NOMO-1 (cell line): ENCODE results near the gene NAA80.
"Not testable (repeated sequence)": the region's sequence is repeated elsewhere in the genome, so short reads cannot be mapped to it uniquely, and the experiment has no call there.

Experiments used
- DNase-seq, 2 experiments: peaks; one replicate each; lab custom pipeline; 2025; ENCODE audit not compliant: unreplicated experiment in 2 of 2; lab: John Stamatoyannopoulos, UW

The NAA80 gene

DNA sequence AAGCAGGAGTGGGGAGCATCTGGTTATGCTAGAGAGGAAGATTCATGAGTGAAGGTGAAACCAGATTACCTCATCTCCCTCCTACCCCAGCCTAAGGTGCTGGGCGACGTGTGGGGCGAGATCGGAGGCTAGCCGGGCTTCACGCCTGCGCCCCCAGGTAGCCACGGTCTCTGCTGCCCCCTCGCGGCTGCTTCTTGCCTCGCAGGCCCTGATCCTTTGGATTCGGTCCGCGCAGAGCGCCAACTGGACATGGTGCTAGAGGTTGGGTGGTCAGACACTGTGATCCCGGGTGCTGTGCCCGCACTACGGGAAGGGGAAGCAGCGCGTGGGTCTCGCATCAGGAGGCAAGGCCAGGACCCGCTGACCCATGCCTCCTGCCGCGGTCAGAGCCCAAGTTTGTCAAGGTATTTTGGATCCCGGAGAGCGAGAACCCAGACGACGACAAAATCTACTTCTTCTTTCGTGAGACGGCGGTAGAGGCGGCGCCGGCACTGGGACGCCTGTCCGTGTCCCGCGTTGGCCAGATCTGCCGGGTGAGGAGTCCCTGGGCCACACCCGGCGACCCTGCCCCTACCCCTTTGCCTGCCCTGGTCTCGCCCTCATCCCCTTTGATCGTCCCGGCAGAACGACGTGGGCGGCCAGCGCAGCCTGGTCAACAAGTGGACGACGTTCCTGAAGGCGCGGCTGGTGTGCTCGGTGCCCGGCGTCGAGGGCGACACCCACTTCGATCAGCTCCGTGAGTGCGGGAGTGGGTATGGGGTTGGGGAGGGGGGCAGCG, 26.1 kb downstream of the NAA80 start:
- peak; percentile 77 to 84 for DNase-seq

DNA sequence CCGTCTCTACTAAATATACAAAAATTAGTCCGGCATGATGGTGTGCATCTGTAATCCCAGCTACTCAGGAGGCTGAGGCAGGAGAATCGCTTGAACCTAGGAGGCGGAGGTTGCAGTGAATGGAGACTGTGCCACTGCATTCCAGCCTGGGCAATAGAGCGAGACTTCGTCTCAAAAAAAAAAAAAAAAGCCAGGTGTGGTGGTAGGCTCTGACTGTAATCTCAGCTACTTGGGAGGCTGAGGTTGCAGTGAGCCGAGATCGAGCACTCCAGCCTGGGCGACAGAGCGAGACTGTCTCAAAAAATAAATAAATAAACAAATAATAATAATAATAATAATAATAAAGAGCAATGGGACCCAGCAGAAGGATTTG, 26.7 kb downstream of the NAA80 start:
- DNase-seq, result not testable (repeated sequence)

GRCh38 chr3:50271314-50271936, 27.8 kb downstream of the NAA80 start:
- no peak for DNase-seq

DNA sequence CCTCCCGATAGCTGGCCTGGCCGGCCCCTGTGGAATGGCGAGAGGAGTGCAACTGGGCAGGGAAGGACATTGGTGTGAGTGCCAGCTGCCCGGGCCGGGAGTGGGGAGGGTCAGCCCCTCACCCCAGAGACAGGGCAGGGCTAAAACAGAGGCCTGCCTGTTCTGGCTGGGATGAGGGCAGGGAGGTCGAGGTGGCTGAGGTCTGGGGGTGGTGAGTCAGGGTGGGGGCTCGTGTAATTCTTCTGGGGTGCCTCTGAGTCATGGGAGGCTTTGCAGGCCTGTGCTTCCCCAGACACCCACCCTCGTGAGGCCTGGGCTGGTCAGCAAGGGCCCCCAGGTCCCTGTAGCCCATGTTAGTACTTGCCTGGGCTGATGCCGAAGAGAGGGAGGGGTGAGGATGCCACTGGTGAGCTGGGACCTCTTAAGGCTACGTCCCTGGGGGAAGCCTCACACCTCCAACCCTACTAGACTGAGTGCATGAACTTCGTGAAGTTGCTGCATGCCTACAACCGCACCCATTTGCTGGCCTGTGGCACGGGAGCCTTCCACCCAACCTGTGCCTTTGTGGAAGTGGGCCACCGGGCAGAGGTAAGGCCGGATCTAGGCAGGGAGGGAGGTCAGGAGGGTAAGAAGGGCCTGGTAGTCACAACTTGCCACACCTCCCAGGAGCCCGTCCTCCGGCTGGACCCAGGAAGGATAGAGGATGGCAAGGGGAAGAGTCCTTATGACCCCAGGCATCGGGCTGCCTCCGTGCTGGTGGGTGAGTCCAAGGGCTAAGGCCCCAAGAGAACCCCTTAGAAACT, 28.6 kb downstream of the NAA80 start:
- DNase-seq, result no peak

- no peak for DNase-seq
Measured at GRCh38 chr3:50269977-50270413, 29.2 kb downstream of the NAA80 start.

DNA sequence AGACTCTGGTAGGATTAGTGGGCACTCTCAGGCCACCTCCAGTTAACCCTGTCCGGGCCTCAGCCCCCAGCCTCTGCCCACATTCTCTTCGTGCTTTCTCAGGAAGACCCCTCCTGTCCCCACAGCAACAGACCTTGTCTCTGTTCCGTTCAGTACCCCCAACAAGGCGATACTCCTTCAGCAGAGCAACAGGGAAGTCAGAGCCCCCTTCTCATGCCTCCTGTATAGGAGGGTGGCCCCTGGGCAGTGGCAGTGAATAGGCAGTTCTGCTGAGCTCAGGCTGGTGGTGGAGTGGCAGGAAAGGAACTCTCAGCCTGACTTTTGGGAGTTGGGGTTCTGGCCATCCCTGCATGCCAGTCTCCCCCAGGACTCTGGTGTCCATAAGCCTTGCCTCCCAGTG, 29.7 kb downstream of the NAA80 start:
- DNase-seq, result no peak

GRCh38 chr3:50268703-50269451, 30.3 kb downstream of the NAA80 start, which contains the start of gene SEMA3B:
SEMA3B (plus strand) TSS chr3:50269147; CDS start chr3:50269241, 94 bp downstream.
- no peak for DNase-seq

DNA sequence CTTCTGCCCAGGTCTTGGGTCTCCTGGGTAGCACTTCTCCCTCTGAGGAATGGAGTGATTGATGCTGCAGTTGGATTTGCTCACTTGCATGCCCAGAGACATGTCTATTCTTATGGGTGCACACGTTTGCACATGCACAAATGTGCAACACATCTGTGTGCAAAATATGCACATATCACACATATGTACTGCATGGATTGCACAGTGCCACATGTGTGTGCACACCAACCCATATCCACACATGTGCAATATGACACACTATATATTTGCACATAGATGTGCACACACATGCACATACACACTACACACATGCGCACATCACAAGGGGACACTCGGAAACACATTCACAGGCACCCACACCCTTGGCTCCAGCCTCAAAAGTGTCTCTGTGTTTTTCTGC, 30.9 kb downstream of the NAA80 start:
- DNase-seq, result no peak

DNA sequence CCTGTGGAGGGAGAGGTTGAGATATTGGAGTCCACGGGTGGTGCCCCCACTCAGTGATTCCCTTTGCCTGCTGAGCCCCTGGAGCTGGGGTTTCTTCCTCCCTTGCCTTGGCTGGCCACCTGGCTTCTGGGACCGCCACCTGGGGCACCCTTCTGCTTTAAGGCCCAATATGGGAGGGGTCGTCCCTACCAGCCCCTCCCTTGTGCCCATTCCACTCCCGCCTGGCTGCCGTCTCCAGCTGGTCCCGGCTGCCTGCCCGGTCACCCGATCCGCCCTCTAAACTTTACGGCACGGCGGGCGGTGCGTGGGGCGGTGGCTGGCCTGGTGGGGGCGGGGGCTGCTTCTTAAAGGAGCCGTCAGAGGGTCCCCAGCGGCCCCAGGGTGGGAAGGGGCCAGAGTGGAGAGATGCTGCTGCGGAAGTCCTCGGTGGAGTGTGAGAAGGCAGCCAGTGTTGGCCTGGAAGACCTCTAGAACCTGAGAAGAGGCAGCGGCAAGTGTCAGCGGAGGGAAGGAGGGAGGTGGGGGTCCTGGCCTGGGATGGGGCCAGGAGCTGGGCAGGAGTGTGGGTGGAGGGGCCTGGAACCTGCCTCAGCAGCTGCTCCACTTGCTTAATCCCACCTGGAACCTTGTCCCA, 31.8 kb downstream of the NAA80 start:
- no peak for DNase-seq

GRCh38 chr3:50266836-50267235, 32.4 kb downstream of the NAA80 start:
- DNase-seq, result no peak

DNA sequence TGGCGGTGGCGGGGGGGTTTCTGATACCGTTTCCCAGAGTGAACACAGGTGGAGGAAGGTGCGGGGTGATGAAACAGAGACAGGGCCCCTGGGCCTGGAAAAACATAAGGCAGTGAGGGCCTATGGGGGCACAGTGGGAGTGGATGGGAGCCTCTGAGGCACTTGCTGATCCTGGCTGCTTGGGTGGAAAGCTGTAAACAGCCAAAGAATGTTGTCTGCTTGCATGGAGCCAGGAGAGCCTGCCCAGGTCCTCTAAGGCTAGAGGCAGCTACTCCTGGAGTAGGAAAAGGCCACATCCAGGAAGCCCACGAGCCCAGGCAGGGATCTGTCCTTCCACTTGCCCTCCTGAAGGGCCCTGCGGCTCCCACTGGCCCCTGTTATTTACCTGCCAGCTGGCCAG, 33.2 kb downstream of the NAA80 start:
- DNase-seq, result no peak

GRCh38 chr3:50265571-50265970, 33.6 kb downstream of the NAA80 start:
- no peak for DNase-seq

DNA sequence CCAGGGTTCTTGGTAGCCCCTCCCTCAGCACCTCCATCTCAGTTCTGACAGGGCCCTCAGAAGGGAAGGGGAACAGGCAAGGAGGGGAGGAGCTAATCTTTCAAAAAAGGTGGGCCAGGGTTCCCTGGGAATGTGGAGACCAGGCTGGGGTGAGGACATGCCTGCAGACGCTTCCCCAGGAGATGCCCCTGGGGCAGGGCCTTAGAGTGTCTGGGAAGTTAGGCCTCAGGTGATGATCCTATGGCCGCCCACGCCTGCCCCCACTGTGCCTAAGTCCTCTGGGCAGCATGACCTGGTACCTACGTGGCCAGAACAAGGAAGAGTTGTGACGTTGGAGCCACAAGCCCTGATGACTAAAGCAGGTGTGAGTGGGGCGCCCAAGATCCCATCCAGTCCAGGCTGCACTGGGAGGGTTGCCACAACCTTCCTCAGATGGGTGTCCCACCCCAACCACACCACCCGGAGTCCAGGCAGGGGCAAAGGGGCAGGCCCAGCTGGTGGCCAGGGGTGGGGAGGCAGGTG, 34.2 kb downstream of the NAA80 start:
- DNase-seq, result no peak

GRCh38 chr3:50264383-50264963, 34.7 kb downstream of the NAA80 start:
- DNase-seq, result no peak

DNA sequence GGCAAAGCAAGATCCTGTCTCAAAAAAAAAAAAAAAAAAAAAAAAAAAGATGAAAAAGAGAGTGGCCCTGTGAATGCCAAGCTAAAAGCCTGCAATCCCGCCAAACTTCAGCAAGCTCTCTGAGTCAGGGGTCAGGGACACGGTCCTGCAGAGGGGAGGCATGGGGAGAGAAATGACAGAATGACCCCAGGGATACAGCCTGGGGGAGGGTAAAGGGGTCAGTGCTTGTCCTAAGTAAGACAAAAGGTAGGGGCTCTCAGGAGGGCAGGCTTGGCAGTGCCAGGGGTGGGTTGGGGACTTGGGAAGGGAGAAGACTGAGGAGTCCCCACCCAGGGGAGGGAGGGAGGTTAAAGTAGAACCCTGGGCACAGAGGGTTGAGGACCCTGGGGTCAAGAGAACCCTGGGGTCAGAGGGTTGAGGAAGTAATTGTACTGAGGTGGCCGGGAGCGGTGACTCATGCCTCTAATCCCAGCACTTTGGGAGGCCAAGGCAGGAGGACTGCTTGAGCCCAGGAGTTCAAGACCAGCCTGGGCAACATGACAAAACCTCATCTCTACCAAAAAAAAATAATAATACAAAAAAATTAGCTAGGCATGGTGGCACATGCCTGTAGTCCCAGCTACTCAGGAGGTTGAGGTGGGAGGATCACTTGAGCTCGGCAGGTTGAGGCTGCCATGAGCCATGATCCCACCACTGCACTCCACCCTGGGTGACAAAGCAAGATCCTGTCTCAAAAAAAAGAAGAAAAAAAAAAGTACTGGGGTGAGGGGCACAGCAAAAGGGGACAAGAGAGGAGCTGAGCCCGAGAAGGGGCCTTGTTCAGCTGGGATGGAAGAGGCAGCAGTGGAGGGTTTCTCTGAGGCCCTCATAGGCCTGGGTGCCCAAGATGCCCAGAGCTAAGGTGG, 35.5 kb downstream of the NAA80 start:
- DNase-seq, result no peak

DNA sequence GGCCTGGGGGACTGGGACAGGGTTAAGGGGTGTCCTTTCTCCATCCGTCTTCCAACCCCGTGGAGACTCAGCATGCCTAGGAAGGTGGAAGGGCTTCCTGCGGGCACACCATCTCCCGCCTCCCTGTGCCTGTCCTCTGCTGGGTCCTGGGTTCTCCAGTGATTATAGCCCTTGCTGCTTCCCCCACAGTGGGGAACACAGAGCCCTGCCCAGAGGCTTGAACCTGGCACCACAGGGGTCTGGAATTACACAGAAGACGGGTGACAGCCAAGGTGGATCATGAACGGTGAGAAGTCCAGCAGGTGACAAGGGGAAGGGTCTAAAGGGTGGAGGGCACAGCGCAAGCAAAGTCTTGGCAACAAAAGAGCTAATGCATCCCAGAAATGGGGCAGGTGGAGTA, 36.4 kb downstream of the NAA80 start:
- DNase-seq, result no peak

DNA sequence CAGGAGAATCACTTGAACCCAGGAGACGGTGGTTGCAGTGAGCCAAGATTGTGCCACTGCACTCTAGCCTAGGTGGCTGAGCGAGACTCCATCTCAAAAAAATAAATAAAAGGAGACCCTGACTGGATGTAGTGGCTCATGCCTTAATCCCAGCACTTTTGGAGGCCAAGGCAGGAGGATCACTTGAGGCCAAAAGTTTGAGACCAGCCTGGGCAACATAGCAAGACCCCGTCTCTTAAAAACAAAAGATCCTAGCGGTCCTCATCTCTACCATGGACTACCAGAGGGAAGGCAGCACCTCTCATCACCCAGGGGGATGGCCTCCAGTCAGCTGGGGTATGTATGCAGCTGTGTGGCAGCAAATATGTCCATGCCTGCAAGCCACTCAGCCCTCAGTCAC, 37.0 kb downstream of the NAA80 start:
- not testable (repeated sequence) for DNase-seq

DNA sequence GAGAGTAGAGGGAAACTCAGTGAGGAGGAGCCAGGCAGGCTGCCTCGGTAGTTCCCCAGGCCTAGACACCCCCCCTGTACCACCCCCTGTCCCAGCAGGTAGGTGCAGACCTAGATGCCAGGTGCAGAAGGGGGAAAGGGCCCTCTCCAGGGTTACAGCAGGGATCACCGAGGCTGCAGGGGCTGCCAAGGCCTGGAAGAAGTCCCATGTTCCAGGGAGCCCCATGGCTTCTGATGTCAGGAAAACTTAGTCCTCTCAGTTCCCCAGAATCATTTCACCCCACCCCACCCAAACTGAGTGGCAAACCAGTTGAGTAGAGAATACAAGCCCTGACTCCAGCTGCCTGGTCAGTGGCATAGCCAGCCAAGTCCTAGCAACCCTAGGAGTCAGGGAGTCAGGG, 37.7 kb downstream of the NAA80 start:
- no peak for DNase-seq

DNA sequence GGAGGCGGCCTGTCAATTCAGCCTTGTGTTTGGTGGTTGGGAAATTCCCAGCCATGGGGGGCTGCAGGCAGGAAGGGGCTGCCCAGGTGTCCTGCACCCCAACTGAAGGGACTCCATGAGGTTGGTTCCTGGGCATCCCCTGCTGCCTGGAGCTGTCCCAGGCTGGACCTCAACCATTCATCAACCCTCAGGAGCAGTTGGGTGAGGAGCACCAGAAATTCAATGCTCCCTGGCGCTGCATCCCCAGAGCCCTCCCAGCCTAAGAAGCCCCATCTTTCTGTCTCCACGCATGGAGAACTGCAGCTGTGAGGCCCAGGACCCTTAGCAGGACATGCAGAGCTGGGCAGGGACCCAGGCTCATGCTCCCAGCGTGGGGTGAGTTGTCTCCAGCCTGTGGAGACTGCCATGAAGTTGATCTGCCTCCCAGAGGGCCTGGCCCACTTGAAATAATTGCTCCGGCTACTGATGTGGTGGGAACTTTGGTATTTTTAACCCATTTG, 38.2 kb downstream of the NAA80 start:
- no peak for DNase-seq
